ENCODE data around the gene ERICH6B. TPM values are rescaled to one million over a fixed set of nuclear protein-coding genes. Genes with fewer than 3 reads are reported as not detected.

Gene ERICH6B
- total and polyA plus RNA-seq, 2 of the 8 experiments (the other 6 are each of a cell fraction or from before 2014, with no cell fraction given), result not detected

DNA sequence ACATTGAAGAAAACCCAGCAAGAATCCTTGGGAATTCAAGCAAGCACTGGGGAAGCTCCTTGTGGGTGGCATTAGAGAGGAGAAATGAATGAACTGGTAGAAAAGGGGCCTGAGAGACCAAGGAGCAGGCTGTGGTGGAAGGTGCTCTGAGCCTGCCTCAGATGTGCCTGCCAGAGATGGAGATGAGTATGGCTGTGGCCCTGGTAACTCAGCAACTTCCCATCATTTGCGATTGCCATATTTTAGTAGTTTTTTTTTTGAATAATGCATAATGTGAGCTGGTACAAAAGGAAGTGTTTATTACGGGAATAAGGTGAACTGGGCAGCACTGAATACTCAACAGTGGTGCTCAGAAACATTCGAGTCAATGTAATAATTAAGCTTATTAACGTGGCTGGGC, 39.1 kb downstream of the ERICH6B start:
- ChIA-PET POLR2A (ENCODE audit: partially characterized antibody) (interaction anchor here (0.6 kb wide), 1 partner anchor 510 kb away, joined by 4 read pairs; no protein-coding TSS in a partner anchor), CTCF (ENCODE audit: partially characterized antibody) (interaction anchor here (0.9 to 1.1 kb wide), 5 partner anchors 9 to 141 kb away, joined by 3 to 4 read pairs (median 4); no protein-coding TSS in a partner anchor)
- H3K14ac ChIP-seq (ENCODE audit: insufficient read length), result no peak overlapping the region
- no peak overlapping the region for H4K91ac ChIP-seq (replicated peaks; ENCODE audit: insufficient read length, low read length)
- H4K20me1 ChIP-seq (replicated peaks in 1 of 2; ENCODE audit: control insufficient read depth in 1 of 2, insufficient read depth in 2 of 2, low read length in 2 of 2), result no peaks in the 10 kb centered on the region
- H3K23ac ChIP-seq (ENCODE audit: insufficient read length), result no peak overlapping the region
- H2BK5ac ChIP-seq (ENCODE audit: low read depth, low read length), result no peak overlapping the region
- no peaks in the 10 kb centered on the region for H3K9me3 ChIP-seq (ENCODE audit: insufficient read depth in 2 of 2, low read depth in 1 of 2, low read length in 1 of 2)
- H3K4me2 ChIP-seq (ENCODE audit: insufficient read depth in 1 of 2, low read depth in 2 of 2, low read length in 2 of 2), result no peak overlapping the region
- no peak overlapping the region for H2AK5ac ChIP-seq (ENCODE audit: low read depth, low read length)
- H3K56ac ChIP-seq (replicated peaks; ENCODE audit: insufficient read length, low read depth, low read length), result no peak overlapping the region
- no peak overlapping the region for H3K4me3 ChIP-seq (ENCODE audit: extremely low read depth in 1 of 4, insufficient read depth in 2 of 4, low read depth in 3 of 4, low read length in 4 of 4)
- TF ChIP-seq, protein P1, sequence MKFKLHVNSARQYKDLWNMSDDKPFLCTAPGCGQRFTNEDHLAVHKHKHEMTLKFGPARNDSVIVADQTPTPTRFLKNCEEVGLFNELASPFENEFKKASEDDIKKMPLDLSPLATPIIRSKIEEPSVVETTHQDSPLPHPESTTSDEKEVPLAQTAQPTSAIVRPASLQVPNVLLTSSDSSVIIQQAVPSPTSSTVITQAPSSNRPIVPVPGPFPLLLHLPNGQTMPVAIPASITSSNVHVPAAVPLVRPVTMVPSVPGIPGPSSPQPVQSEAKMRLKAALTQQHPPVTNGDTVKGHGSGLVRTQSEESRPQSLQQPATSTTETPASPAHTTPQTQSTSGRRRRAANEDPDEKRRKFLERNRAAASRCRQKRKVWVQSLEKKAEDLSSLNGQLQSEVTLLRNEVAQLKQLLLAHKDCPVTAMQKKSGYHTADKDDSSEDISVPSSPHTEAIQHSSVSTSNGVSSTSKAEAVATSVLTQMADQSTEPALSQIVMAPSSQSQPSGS (IDR thresholded peaks at IDR 0.05; ENCODE audit: low read length), result no peak
- TF ChIP-seq SP4 (IDR thresholded peaks at IDR 0.05; ENCODE audit: low read length) (no peak), CBX8 (IDR thresholded peaks at IDR 0.05; ENCODE audit: borderline replicate concordance, low read depth, low read length) (no peak), MAX (IDR thresholded peaks at IDR 0.05) (no peak)
- no peaks in the 10 kb centered on the region for H3K79me1 ChIP-seq (ENCODE audit: low read depth, low read length)
- no peak overlapping the region for H3K4ac ChIP-seq (replicated peaks; ENCODE audit: insufficient read length, low read depth, low read length)
- H3K79me2 ChIP-seq (ENCODE audit: control insufficient read depth in 1 of 2, insufficient read depth in 2 of 2, low read length in 2 of 2), result no peaks in the 10 kb centered on the region
- no peak for FAIRE-seq
- no peak overlapping the region for H4K5ac ChIP-seq (ENCODE audit: insufficient read length, low read depth, low read length)
- H3K27me3 ChIP-seq (replicated peaks in 1 of 4; ENCODE audit: control insufficient read depth in 3 of 4, extremely low read depth in 1 of 4, insufficient read depth in 3 of 4, low read length in 3 of 4), result no peaks in the 10 kb centered on the region; a peak in 3 of 7 replicates
- no peaks in the 10 kb centered on the region; a peak in 1 of 7 replicates for H3K4me1 ChIP-seq (replicated peaks in 1 of 4; ENCODE audit: control insufficient read depth in 3 of 4, insufficient read depth in 4 of 4, low read length in 3 of 4)
- H2BK20ac ChIP-seq (ENCODE audit: low read length), result no peak overlapping the region
- H3K36me3 ChIP-seq (ENCODE audit: control insufficient read depth in 2 of 4, insufficient read depth in 4 of 4, low read length in 3 of 4), result no peaks in the 10 kb centered on the region
- 91% methylated on average over 4 of the region's 4 CpGs; no CpG with 5 or more reads in 1 of the 2 experiments for WGBS, 2 experiments (ENCODE audit: extremely low coverage in 1 of 2, insufficient coverage in 1 of 2, insufficient read length in 1 of 2, insufficient replicate concordance in 2 of 2, low coverage in 1 of 2, low lambda C conversion rate in 2 of 2, missing lambda C conversion rate in 1 of 2)
- no peak overlapping the region for H2AFZ ChIP-seq (ENCODE audit: low read length)
- H3K9ac ChIP-seq (replicated peaks in 1 of 4; ENCODE audit: extremely low read depth in 1 of 4, low read depth in 3 of 4, low read length in 3 of 4), result no peak overlapping the region
- H2BK120ac ChIP-seq (replicated peaks; ENCODE audit: low read depth, low read length), result no peak overlapping the region
- no peak overlapping the region for H3K27ac ChIP-seq (ENCODE audit: low read depth, low read length)
- no peak overlapping the region for H2BK12ac ChIP-seq (ENCODE audit: low read depth, low read length)
- no peak overlapping the region for H3K18ac ChIP-seq (ENCODE audit: extremely low read depth, low read length)
- H2BK15ac ChIP-seq (ENCODE audit: low read length), result no peak overlapping the region
- H3K23me2 ChIP-seq (ENCODE audit: low read depth, low read length), result no peaks in the 10 kb centered on the region
- DNase-seq (ENCODE audit: low read depth in 1 of 2, low spot score in 2 of 2), result no peak
- H4K8ac ChIP-seq (ENCODE audit: extremely low read depth, insufficient read depth, low read length), result no peak overlapping the region
